ENCODE results near the gene IPO13.

IPO13 gene

GRCh38 chr1:43982808-43983207 is 36.1 kb downstream of the IPO13 start:
- DNase-seq (ENCODE audit: low spot score in 2 of 2) (no peak), ATAC-seq (no peak)
- H3K36me3 Mint-ChIP-seq, result peaks cover 30% of the 10 kb centered on the region
- H3K9me3 Mint-ChIP-seq, result no peaks in the 10 kb centered on the region
- no peak overlapping the region for H3K27ac Mint-ChIP-seq
- no peak overlapping the region for H3K4me3 Mint-ChIP-seq
- peaks cover 42% of the 10 kb centered on the region for H3K4me1 Mint-ChIP-seq

GRCh38 chr1:43983253-43983899 is 36.6 kb downstream of the IPO13 start:
- peaks cover 37% of the 10 kb centered on the region for H3K4me1 Mint-ChIP-seq
- DNase-seq (ENCODE audit: low spot score in 2 of 2) (no peak), ATAC-seq (no peak)
- no peak overlapping the region for H3K4me3 Mint-ChIP-seq
- peak overlapping the region; percentile 76 for H3K27ac Mint-ChIP-seq
- H3K9me3 Mint-ChIP-seq, result no peaks in the 10 kb centered on the region
- H3K36me3 Mint-ChIP-seq, result peaks cover 25% of the 10 kb centered on the region

GRCh38 chr1:43984855-43985254 is 38.1 kb downstream of the IPO13 start:
- Mint-ChIP-seq H3K36me3 (peaks cover 25% of the 10 kb centered on the region), H3K4me3 (no peak overlapping the region), H3K4me1 (peaks cover 28% of the 10 kb centered on the region), H3K9me3 (no peaks in the 10 kb centered on the region), H3K27ac (no peak overlapping the region)
- no peak for DNase-seq (ENCODE audit: low spot score in 2 of 2)
- no peak for ATAC-seq

- ATAC-seq (no peak), DNase-seq (ENCODE audit: low spot score in 2 of 2) (no peak)
- H3K27ac Mint-ChIP-seq, result no peak overlapping the region
- H3K4me3 Mint-ChIP-seq, result no peak overlapping the region
- H3K4me1 Mint-ChIP-seq, result peaks cover 16% of the 10 kb centered on the region
- no peaks in the 10 kb centered on the region for H3K9me3 Mint-ChIP-seq
- H3K36me3 Mint-ChIP-seq, result peaks cover 25% of the 10 kb centered on the region
These were observed 39.3 kb downstream of the IPO13 start for GRCh38 chr1:43985984-43986595.

- no peak for ATAC-seq
- H3K4me1 Mint-ChIP-seq, result peaks cover 19% of the 10 kb centered on the region
- no peak overlapping the region for H3K27ac Mint-ChIP-seq
- H3K36me3 Mint-ChIP-seq, result peaks cover 28% of the 10 kb centered on the region
- no peak overlapping the region for H3K4me3 Mint-ChIP-seq
- DNase-seq (ENCODE audit: low spot score in 2 of 2), result no peak
- no peaks in the 10 kb centered on the region for H3K9me3 Mint-ChIP-seq
These were observed 40.0 kb downstream of the IPO13 start for GRCh38 chr1:43986712-43987111.

GRCh38 chr1:43987159-43987902 is 40.6 kb downstream of the IPO13 start:
- no peaks in the 10 kb centered on the region for H3K9me3 Mint-ChIP-seq
- H3K27ac Mint-ChIP-seq, result no peak overlapping the region
- peaks cover 32% of the 10 kb centered on the region for H3K36me3 Mint-ChIP-seq
- DNase-seq (ENCODE audit: low spot score in 2 of 2) (no peak), ATAC-seq (no peak)
- peaks cover 23% of the 10 kb centered on the region for H3K4me1 Mint-ChIP-seq
- H3K4me3 Mint-ChIP-seq, result no peak overlapping the region

- H3K36me3 Mint-ChIP-seq, result peaks cover 23% of the 10 kb centered on the region
- peak overlapping the region; percentile 88 for H3K4me3 Mint-ChIP-seq
- ATAC-seq (no peak), DNase-seq (ENCODE audit: low spot score in 2 of 2) (no peak)
- no peaks in the 10 kb centered on the region for H3K9me3 Mint-ChIP-seq
- H3K27ac Mint-ChIP-seq, result peak overlapping the region; percentile 86
- H3K4me1 Mint-ChIP-seq, result peaks cover 14% of the 10 kb centered on the region
These were observed 43.8 kb downstream of the IPO13 start for GRCh38 chr1:43990271-43991199.

- Mint-ChIP-seq H3K4me1 (peaks cover 14% of the 10 kb centered on the region), H3K27ac (peak overlapping the region; percentile 86), H3K4me3 (peak overlapping the region; percentile 88), H3K36me3 (peaks cover 17% of the 10 kb centered on the region), H3K9me3 (no peaks in the 10 kb centered on the region)
- ATAC-seq, result no peak
- DNase-seq (ENCODE audit: low spot score in 2 of 2), result no peak
These were observed 44.4 kb downstream of the IPO13 start for GRCh38 chr1:43991200-43991475.

- Mint-ChIP-seq H3K36me3 (peaks cover 14% of the 10 kb centered on the region), H3K4me3 (peak within 1 kb of the TSS; percentile 88), H3K4me1 (peaks cover 14% of the 10 kb centered on the region), H3K9me3 (no peaks in the 10 kb centered on the region), H3K27ac (peak within 1 kb of the TSS; percentile 86)
- ATAC-seq, result peak; percentile 88
- peak; percentile 65 to 88 for DNase-seq (ENCODE audit: low spot score in 2 of 2)
These were observed 44.9 kb downstream of the IPO13 start, which contains the start of gene CCDC24 for GRCh38 chr1:43991476-43992231. CCDC24 (plus strand) TSS chr1:43991599; CDS start chr1:43991879, 280 bp downstream.

- H3K9me3 Mint-ChIP-seq, result no peaks in the 10 kb centered on the region
- DNase-seq (ENCODE audit: low spot score in 2 of 2), result no peak
- H3K4me3 Mint-ChIP-seq, result peak overlapping the region; percentile 88
- H3K36me3 Mint-ChIP-seq, result peaks cover 14% of the 10 kb centered on the region
- H3K4me1 Mint-ChIP-seq, result peaks cover 14% of the 10 kb centered on the region
- peak overlapping the region; percentile 86 for H3K27ac Mint-ChIP-seq
- no peak for ATAC-seq
These were observed 45.7 kb downstream of the IPO13 start for GRCh38 chr1:43992232-43992995.

- H3K36me3 Mint-ChIP-seq, result peaks cover 14% of the 10 kb centered on the region
- ATAC-seq (no peak), DNase-seq (ENCODE audit: low spot score in 2 of 2) (no peak)
- H3K4me3 Mint-ChIP-seq, result no peak overlapping the region
- no peak overlapping the region for H3K27ac Mint-ChIP-seq
- H3K4me1 Mint-ChIP-seq, result peaks cover 16% of the 10 kb centered on the region
- H3K9me3 Mint-ChIP-seq, result no peaks in the 10 kb centered on the region
These were observed 46.6 kb downstream of the IPO13 start for GRCh38 chr1:43993206-43993914.

- Mint-ChIP-seq H3K27ac (no peak overlapping the region), H3K9me3 (no peaks in the 10 kb centered on the region), H3K4me1 (peaks cover 20% of the 10 kb centered on the region), H3K4me3 (no peak overlapping the region), H3K36me3 (peaks cover 14% of the 10 kb centered on the region)
- ATAC-seq (no peak), DNase-seq (ENCODE audit: low spot score in 2 of 2) (no peak)
These were observed 47.3 kb downstream of the IPO13 start for GRCh38 chr1:43994071-43994470.
